OCI-LY7 (cell line): ENCODE data around the gene TMEM243. TPM values are rescaled to one million over a fixed set of nuclear protein-coding genes. Genes with fewer than 3 reads are reported as not detected.

Source experiments
- BruUV-seq: library from RNA; stranded (reverse); fragments of 400-500 nt; replicated peaks from 2 replicates; lab custom pipeline; 2021; lab: Mats Ljungman, UMichigan
- CTCF ChIA-PET: fragments of 300-600 bp; sonication (Branson Sonifier 250); formaldehyde crosslinking; loops from one replicate; lab custom pipeline; 2022; ENCODE audit warnings: antibody characterized with exemption; ENCODE audit not compliant: unreplicated experiment; lab: Charles Lee
- POLR2A ChIA-PET: fragments of 300-600 bp; sonication (Branson Sonifier 250); formaldehyde crosslinking; loops from one replicate; lab custom pipeline; 2022; ENCODE audit warnings: antibody characterized with exemption; lab: Charles Lee
- DNase-seq: peaks from one replicate; pipeline ENCODE4 v3.0.0-alpha.2; 2015; ENCODE audit warnings: low spot score
- H2AFZ ChIP-seq: fragments of 200-600 bp; sonication (generic), shearing (Covaris generic); 2 replicates; pipeline ENCODE4 v1.6.1; 2014; ENCODE audit warnings: mild to moderate bottlenecking, antibody characterized with exemption, low read length, moderate library complexity
- H3K27ac ChIP-seq: fragments of 200-600 bp; sonication (generic); 2 replicates; pipeline ENCODE4 v1.5.1; 2014; ENCODE audit warnings: mixed run types, low read depth, mild to moderate bottlenecking, moderate library complexity, low read length, inconsistent platforms; ENCODE audit not compliant: poor library complexity, severe bottlenecking
- H3K36me3 ChIP-seq: fragments of 200-600 bp; sonication (generic); 2 replicates; pipeline ENCODE4 v1.6.1; 2014; ENCODE audit warnings: mild to moderate bottlenecking, antibody characterized with exemption, low read length, moderate library complexity, mixed read lengths; ENCODE audit not compliant: insufficient read depth
- H3K4me1 ChIP-seq: fragments of 200-600 bp; sonication (generic); 2 replicates; pipeline ENCODE4 v1.5.1; 2014; ENCODE audit warnings: mild to moderate bottlenecking, low read length; ENCODE audit not compliant: insufficient read depth, poor library complexity, severe bottlenecking
- H3K4me2 ChIP-seq: fragments of 200-600 bp; sonication (generic); 2 replicates; pipeline ENCODE4 v1.6.1; 2014; ENCODE audit warnings: mild to moderate bottlenecking, low read length
- H3K4me3 ChIP-seq: fragments of 200-600 bp; sonication (generic); 2 replicates; pipeline ENCODE4 v1.5.1; 2014; ENCODE audit warnings: mild to moderate bottlenecking, low read depth, low read length; ENCODE audit not compliant: poor library complexity, severe bottlenecking
- H3K79me2 ChIP-seq: fragments of 200-600 bp; sonication (generic); 2 replicates; pipeline ENCODE4 v1.6.1; 2016; ENCODE audit warnings: low read depth, mild to moderate bottlenecking, low read length, moderate library complexity, mixed read lengths; ENCODE audit not compliant: insufficient read depth
- H3K9me2 ChIP-seq: fragments of 200-600 bp; sonication (generic); 2 replicates; pipeline ENCODE4 v1.6.1; 2016; ENCODE audit warnings: mild to moderate bottlenecking, low read length, mixed read lengths; ENCODE audit not compliant: insufficient read depth
- H3K9me3 ChIP-seq: fragments of 200-600 bp; sonication (generic); 2 replicates; pipeline ENCODE4 v1.6.1; 2014; ENCODE audit warnings: mild to moderate bottlenecking, mixed run types, low read length, mixed read lengths
- H4K20me1 ChIP-seq: fragments of 200-600 bp; sonication (generic); 2 replicates; pipeline ENCODE4 v1.6.1; 2014; ENCODE audit warnings: mild to moderate bottlenecking, antibody characterized with exemption, low read length, moderate library complexity, mixed read lengths; ENCODE audit not compliant: insufficient read depth
- EZH2phosphoT487 ChIP-seq: fragments of 200-600 bp; sonication (generic); IDR thresholded peaks from 2 replicates; pipeline ENCODE4 v1.6.1; 2018; ENCODE audit warnings: low read depth, borderline replicate concordance, mild to moderate bottlenecking, mixed run types, antibody characterized with exemption, low read length, moderate library complexity, mixed read lengths
- intact Hi-C: fragments of 100-400 bp; cut with micrococcal nuclease; formaldehyde crosslinking; loops from one replicate; pipeline ENCODE4 v1.10.0; 2022; ENCODE audit not compliant: unreplicated experiment
- small RNA-seq: library from RNA; depleted of rRNA; stranded (forward); fragments of <200 nt; gene quantifications from one replicate; pipeline ENCODE3, GENCODE V24; 2014
- total RNA-seq, 2 experiments: library from RNA; depleted of rRNA in 1 of 2; stranded (reverse); fragments of >200 nt in 1 of 2; shearing (Covaris generic) in 1 of 2; gene quantifications; 2 replicates each; pipeline ENCODE4 v1.2.3, GENCODE V29; 2014 to 2022
- TF ChIP-seq, protein P1 (sequence below): fragments of 200-600 bp; sonication (generic); conservative IDR thresholded peaks from 2 replicates; pipeline ENCODE4 v1.5.1; 2014; ENCODE audit warnings: mild to moderate bottlenecking, antibody characterized with exemption, low read length, moderate library complexity, mixed read lengths

Gene TMEM243
- total RNA-seq, 2 experiments from 2014 or later = 88.7 to 126 TPM

DNA sequence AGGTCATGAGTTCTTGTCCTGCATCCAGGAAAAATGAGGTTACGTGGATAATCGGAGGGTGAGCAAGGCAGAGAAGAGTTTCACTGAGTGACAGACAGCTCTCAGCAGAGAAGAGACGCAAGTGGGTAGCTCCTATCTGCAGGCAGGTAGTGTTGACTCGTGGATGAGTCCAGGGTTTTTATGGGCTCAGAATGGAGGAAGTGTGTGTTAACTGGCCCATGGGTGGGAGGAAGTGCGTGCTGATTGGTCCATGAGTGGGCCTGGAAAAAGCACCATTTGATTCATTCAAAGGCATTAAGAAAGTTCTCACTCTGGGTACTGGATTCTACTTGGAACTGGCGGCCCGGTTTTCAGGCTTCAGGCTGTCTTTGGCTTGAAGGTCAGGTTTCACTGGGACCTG is 72.0 kb downstream of the TMEM243 start:
- BruUV-seq = no TSS peak
- intact Hi-C loops = no loop called here

DNA sequence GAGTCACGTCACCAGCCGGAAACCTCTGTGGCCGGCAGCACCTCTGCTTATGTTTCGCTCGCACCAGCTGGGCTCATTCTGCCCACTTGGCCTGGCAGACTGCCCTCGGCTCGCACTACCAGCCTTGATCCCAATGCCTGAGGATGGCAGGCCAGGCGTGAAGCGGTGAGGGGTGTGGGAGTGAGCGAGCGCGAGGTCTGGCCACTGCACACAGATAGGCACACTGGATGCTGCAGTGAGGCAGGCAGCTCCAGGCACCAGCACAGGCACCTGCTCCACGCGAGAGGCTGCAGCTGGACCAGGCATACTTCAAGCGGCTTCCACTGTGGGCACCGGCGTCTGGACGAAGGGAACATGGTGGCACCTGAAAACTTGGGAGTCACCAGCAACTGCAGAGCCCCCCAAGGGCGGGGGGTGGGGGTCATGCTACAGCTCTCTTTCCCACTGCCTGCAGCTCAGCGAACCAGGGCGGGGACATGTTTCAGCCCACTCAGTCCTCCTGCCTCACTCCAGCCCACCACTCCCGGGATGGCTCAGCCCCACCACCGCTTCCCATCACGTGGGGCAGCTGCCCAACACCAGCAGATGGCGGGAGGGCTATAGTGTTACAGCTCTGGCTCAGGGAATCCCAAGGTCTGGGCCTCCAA is 72.7 kb downstream of the TMEM243 start:
- Histone ChIP-seq H3K4me2 (no peak overlapping the region), H3K9me3 (peaks cover 8% of the 10 kb centered on the region; the same call in 1 of the 2 replicates), H3K27ac (no peak overlapping the region), H4K20me1 (no peaks in the 10 kb centered on the region), H3K4me1 (peaks cover 37% of the 10 kb centered on the region), H2AFZ (no peak overlapping the region), H3K36me3 (no peaks in the 10 kb centered on the region; the same call in 1 of the 2 replicates), H3K4me3 (no peak overlapping the region), H3K9me2 (no peaks in the 10 kb centered on the region), H3K79me2 (peaks cover 8% of the 10 kb centered on the region; the same call in 1 of the 2 replicates)
- CTCF ChIA-PET = no interaction called here
- no TSS peak for BruUV-seq
- POLR2A ChIA-PET = interaction anchor here (1.3 kb wide), 1 partner anchor 218 kb away, joined by 4 read pairs; no protein-coding TSS in a partner anchor
- DNase-seq = no peak
- no peak for TF ChIP-seq EZH2phosphoT487
- TF ChIP-seq, protein P1, sequence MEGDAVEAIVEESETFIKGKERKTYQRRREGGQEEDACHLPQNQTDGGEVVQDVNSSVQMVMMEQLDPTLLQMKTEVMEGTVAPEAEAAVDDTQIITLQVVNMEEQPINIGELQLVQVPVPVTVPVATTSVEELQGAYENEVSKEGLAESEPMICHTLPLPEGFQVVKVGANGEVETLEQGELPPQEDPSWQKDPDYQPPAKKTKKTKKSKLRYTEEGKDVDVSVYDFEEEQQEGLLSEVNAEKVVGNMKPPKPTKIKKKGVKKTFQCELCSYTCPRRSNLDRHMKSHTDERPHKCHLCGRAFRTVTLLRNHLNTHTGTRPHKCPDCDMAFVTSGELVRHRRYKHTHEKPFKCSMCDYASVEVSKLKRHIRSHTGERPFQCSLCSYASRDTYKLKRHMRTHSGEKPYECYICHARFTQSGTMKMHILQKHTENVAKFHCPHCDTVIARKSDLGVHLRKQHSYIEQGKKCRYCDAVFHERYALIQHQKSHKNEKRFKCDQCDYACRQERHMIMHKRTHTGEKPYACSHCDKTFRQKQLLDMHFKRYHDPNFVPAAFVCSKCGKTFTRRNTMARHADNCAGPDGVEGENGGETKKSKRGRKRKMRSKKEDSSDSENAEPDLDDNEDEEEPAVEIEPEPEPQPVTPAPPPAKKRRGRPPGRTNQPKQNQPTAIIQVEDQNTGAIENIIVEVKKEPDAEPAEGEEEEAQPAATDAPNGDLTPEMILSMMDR = no peak
- intact Hi-C loops = no loop called here

More for the DNA sequence above, 72.0 kb downstream of the TMEM243 start:
- TF ChIP-seq, protein P1 = no peak
- TF ChIP-seq EZH2phosphoT487 = no peak
- no peaks in the 10 kb centered on the region for H3K9me2 ChIP-seq
- peaks cover 8% of the 10 kb centered on the region; the same call in 1 of the 2 replicates for H3K9me3 ChIP-seq
- DNase-seq = no peak
- ChIA-PET CTCF (interaction anchor here (1.2 kb wide), 1 partner anchor 220 kb away, joined by 6 read pairs; no protein-coding TSS in a partner anchor), POLR2A (interaction anchor here (1.3 to 10.6 kb wide), 4 partner anchors 11 to 88 kb away, joined by 4 to 192 read pairs (median 10); partner anchors contain the start of genes ELAPOR2 and TMEM243)
- no peak overlapping the region for H3K27ac ChIP-seq
- H3K4me3 ChIP-seq = no peak overlapping the region
- no peak overlapping the region for H2AFZ ChIP-seq
- no peaks in the 10 kb centered on the region for H4K20me1 ChIP-seq
- peaks cover 37% of the 10 kb centered on the region for H3K4me1 ChIP-seq
- H3K79me2 ChIP-seq = peaks cover 9% of the 10 kb centered on the region; the same call in 1 of the 2 replicates
- H3K36me3 ChIP-seq = no peaks in the 10 kb centered on the region; the same call in 1 of the 2 replicates
- no peak overlapping the region for H3K4me2 ChIP-seq

Small RNA genes within 50 kb of the gene (small RNA-seq; reads per million reads assigned to genes)
- gene RF00019 (not detected), gene RF02271 (not detected)

Other genes with a start within 250 kb of the TMEM243 start
- 4.1 and 4.6 TPM in 2 replicates for gene ELAPOR2, start 160.1 kb downstream of the TMEM243 start, total RNA-seq (2014; rRNA removed; shearing (Covaris generic))
- 8.6 and 13.2 TPM in 2 replicates for gene ELAPOR2, start 160.1 kb downstream of the TMEM243 start, total RNA-seq (2022)
- 111 and 123 TPM in 2 replicates for gene DMTF1, start 67.3 kb downstream of the TMEM243 start, total RNA-seq (2014; rRNA removed; shearing (Covaris generic))
- 188 and 197 TPM in 2 replicates for gene DMTF1, start 67.3 kb downstream of the TMEM243 start, total RNA-seq (2022)
- 3.0 and 5.2 TPM in 2 replicates for gene CROT, start 125.9 kb upstream of the TMEM243 start, total RNA-seq (2014; rRNA removed; shearing (Covaris generic))
- gene CROT, start 125.9 kb upstream of the TMEM243 start, total RNA-seq (2022) = 8.1 and 8.6 TPM in 2 replicates